Kidney (tissue), 14 donors: ENCODE measurements around the gene GOLGA5. TPM values are rescaled to one million over a fixed set of nuclear protein-coding genes. Genes with fewer than 3 reads are reported as not detected.

Experiments
- DNase-seq, 5 donors: peaks; one replicate each; pipeline ENCODE4 v3.0.0-alpha.2; 2013 to 2020
- FAIRE-seq: peaks from 2 replicates; lab custom pipeline; 2012; peaks lifted over from hg19 to GRCh38; lab: Jason Lieb, UNC
- H3K27ac ChIP-seq, 2 donors: one replicate each; pipeline ENCODE4 v1.7.0; 2013; ENCODE audit warnings: low read depth in 2 of 2, low read length in 2 of 2, inconsistent platforms in 1 of 2
- H3K27me3 ChIP-seq: one replicate; pipeline ENCODE4 v1.7.1; 2013; ENCODE audit warnings: low read length, inconsistent platforms; ENCODE audit not compliant: control insufficient read depth, insufficient read depth
- H3K36me3 ChIP-seq, 3 donors: one replicate each; pipeline versions ENCODE4 v1.7.0 to v1.7.1; 2013; ENCODE audit warnings: low read length in 3 of 3, control low read depth in 1 of 3, inconsistent platforms in 1 of 3; ENCODE audit not compliant: insufficient read depth in 3 of 3, control insufficient read depth in 2 of 3
- H3K4me1 ChIP-seq, 3 donors: one replicate each; pipeline versions ENCODE4 v1.7.0 to v1.7.1; 2013; ENCODE audit warnings: low read length in 3 of 3, inconsistent platforms in 1 of 3, low read depth in 1 of 3; ENCODE audit not compliant: control insufficient read depth in 2 of 3, insufficient read depth in 2 of 3
- H3K4me3 ChIP-seq, 3 donors: one replicate each; pipeline versions ENCODE4 v1.7.0 to v1.8.1; 2013; ENCODE audit warnings: low read length in 3 of 3, control low read depth in 1 of 3, inconsistent platforms in 1 of 3
- H3K9ac ChIP-seq, 3 donors: one replicate each; pipeline versions ENCODE4 v1.7.0 to v1.7.1; 2013; ENCODE audit warnings: low read length in 3 of 3, control low read depth in 1 of 3, inconsistent platforms in 1 of 3
- H3K9me3 ChIP-seq, 3 donors: one replicate each; pipeline versions ENCODE4 v1.7.0 to v1.7.1; 2013; ENCODE audit warnings: low read length in 3 of 3, control low read depth in 1 of 3, inconsistent platforms in 1 of 3; ENCODE audit not compliant: control insufficient read depth in 2 of 3, insufficient read depth in 1 of 3
- intact Hi-C: fragments of 100-400 bp; cut with DNase I; formaldehyde crosslinking; loops from one replicate; pipeline ENCODE4 v1.11.1; 2022
- polyA plus RNA-seq: library from polyadenylated mRNA; stranded (reverse); fragments of 350-450 nt; fragmentation: Illumina TruSeq; extraction: RNeasy Lipid Tissue Mini Kit (QIAGEN cat#74804); gene quantifications from one replicate; pipeline ENCODE4 v1.2.3, GENCODE V29; 2014; ENCODE audit warnings: low read depth, low replicate concordance; ENCODE audit not compliant: insufficient read depth
- total RNA-seq: library from RNA; stranded (reverse); fragmentation: NEBNext Ultra II Directional; extraction: Animal tissue kit (Norgen Biotek cat#: 25700); gene quantifications from one replicate; pipeline ENCODE4 v1.2.1, GENCODE V29; 2021
- TF ChIP-seq, protein P1 (sequence below): IDR thresholded peaks from 3 replicates; pipeline ENCODE4 v1.5.1; 2012; ENCODE audit warnings: mild to moderate bottlenecking, moderate library complexity, borderline replicate concordance; ENCODE audit not compliant: insufficient read depth; ENCODE audit errors: extremely low read depth
- donor health status: control.
- donor health status: control.
- donor health status: control.
- donor health status: control.
- donor health status: control.
- donor health status: DM: yes; HTN: yes; CAD: no.
- donor health status: Normal renal cell carcinoma (clear cell type).

Gene GOLGA5
- total and polyA plus RNA-seq, 2 donors from 2014 or later, result 27.7 to 33.7 TPM

DNA sequence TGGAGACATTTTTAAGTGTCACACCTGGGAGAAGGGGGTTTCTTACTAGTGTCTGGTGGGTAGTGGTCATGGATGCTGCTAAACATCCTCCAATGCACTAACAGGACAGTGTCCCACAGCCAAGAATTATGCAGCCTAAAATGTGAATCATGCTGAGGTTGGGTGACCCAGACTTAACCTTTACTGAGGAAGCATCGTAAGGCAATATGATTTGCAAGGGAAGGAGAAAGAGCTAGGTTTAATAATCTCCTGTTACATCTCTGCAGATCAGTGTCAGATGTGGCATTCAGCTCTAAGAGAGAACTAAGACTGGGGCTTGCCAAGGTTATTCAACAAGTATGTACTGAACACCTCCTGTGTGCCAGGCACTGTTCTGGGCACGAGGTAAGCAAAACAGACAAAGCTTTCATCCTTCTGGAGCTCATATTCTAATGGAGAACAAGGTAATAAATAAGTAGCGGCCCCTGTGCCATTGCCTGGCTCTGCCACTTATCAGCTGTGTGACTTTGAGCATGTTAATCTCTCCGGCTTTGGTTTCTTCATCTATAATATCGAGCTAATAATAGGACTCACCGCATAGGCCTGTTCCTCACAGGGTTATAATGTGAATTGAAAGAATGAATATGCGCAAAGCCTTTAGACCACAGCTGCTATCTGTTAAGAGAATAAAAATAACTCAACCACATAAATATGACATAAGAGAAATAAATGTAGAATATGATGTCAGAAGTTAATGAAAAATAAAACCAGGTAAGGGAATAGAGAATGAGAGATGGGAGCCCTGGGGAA, 13.5 kb upstream of the GOLGA5 start:
- no peaks in the 10 kb centered on the region for H3K36me3 ChIP-seq
- H3K27me3 ChIP-seq, result no peaks in the 10 kb centered on the region
- H3K4me3 ChIP-seq, result no peak overlapping the region
- no peaks in the 10 kb centered on the region for H3K9me3 ChIP-seq
- H3K9ac ChIP-seq, result no peak overlapping the region
- DNase-seq (no peak), FAIRE-seq (no peak)
- no peaks in the 10 kb centered on the region for H3K4me1 ChIP-seq
- H3K27ac ChIP-seq, result no peak overlapping the region
- intact Hi-C loops, result loop anchor here (10.0 kb wide), 1 partner anchor 66 kb away; no protein-coding TSS in a partner anchor
- TF ChIP-seq, protein P1, sequence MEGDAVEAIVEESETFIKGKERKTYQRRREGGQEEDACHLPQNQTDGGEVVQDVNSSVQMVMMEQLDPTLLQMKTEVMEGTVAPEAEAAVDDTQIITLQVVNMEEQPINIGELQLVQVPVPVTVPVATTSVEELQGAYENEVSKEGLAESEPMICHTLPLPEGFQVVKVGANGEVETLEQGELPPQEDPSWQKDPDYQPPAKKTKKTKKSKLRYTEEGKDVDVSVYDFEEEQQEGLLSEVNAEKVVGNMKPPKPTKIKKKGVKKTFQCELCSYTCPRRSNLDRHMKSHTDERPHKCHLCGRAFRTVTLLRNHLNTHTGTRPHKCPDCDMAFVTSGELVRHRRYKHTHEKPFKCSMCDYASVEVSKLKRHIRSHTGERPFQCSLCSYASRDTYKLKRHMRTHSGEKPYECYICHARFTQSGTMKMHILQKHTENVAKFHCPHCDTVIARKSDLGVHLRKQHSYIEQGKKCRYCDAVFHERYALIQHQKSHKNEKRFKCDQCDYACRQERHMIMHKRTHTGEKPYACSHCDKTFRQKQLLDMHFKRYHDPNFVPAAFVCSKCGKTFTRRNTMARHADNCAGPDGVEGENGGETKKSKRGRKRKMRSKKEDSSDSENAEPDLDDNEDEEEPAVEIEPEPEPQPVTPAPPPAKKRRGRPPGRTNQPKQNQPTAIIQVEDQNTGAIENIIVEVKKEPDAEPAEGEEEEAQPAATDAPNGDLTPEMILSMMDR, result no peak

DNA sequence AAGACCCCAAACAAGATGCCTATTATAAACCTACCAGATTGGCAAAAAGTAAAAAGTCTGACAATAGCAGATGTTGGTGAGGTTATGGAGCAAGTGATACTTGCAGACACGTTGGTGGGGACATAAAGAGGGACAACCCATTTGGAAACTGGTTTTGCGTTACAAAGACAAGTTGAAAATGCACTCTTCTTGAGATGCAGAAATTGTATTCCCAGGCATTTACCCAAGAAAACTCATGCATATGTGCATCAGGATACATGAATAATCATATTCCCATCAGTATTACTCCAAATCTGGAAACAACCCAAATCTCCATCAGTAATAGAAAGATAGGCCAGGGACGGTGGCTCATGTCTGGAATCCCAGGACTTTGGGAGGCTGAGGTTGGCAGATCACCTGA, 12.8 kb upstream of the GOLGA5 start:
- no peaks in the 10 kb centered on the region for H3K9me3 ChIP-seq
- TF ChIP-seq, protein P1, result no peak
- no peak overlapping the region for H3K4me3 ChIP-seq
- no peaks in the 10 kb centered on the region for H3K27me3 ChIP-seq
- FAIRE-seq (no peak), DNase-seq (no peak)
- no peak overlapping the region for H3K27ac ChIP-seq
- no peak overlapping the region for H3K9ac ChIP-seq
- intact Hi-C loops, result loop anchor here (10.0 kb wide), 1 partner anchor 67 kb away; no protein-coding TSS in a partner anchor
- H3K4me1 ChIP-seq, result no peaks in the 10 kb centered on the region
- H3K36me3 ChIP-seq, result no peaks in the 10 kb centered on the region

DNA sequence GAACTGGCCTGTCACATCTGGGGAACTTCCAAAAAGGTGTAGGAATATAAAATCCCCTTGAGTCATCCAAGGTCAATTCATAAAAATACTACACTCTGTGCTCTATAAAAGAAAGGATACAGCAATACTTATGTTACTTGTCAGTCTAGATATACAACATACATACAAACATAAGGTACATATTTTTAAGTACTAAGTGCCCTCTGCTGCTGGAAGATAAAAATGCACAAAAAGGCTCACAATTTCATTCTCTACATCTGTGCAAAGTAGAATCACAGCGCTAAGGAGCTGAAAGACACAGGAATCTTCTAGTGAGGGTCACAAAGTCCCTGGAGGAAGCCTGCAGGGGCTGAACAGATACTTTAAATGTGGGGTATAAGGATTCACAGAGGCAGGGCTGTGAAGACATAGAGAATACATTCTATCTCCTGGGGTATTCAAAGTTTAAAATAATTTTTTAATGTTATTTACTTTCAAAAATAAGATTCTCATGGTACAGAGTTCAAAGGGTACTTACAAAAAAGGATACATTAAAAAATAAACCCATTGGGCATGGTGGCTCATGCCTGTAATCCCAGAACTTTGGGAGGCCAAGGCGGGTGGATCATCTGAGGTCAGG, 10.2 kb upstream of the GOLGA5 start:
- no peaks in the 10 kb centered on the region for H3K27me3 ChIP-seq
- no peak overlapping the region for H3K9ac ChIP-seq
- no peaks in the 10 kb centered on the region for H3K36me3 ChIP-seq
- no peaks in the 10 kb centered on the region for H3K9me3 ChIP-seq
- DNase-seq (peak in 3 of 5 donors; percentile 29 to 78 (median 76)), FAIRE-seq (peak; percentile 90)
- H3K27ac ChIP-seq, result no peak overlapping the region
- intact Hi-C loops, result loop anchor here (10.0 kb wide), 1 partner anchor 69 kb away; no protein-coding TSS in a partner anchor
- TF ChIP-seq, protein P1, result peak; percentile 65
- H3K4me1 ChIP-seq, result no peaks in the 10 kb centered on the region
- no peak overlapping the region for H3K4me3 ChIP-seq
